Gastroesophageal sphincter (tissue), 3 donors: Measurements from ENCODE around the gene FREM2.

Experiments used
- CTCF ChIP-seq, 4 experiments: fragments of 200-600 bp in 2 of 4; fragments of 450-650 bp in 2 of 4; sonication (generic) in 1 of 4; IDR thresholded peaks; one replicate each; pipeline ENCODE4 v1.5.1; 2017 to 2019; ENCODE audit warnings: antibody characterized with exemption in 4 of 4, mild to moderate bottlenecking in 2 of 4, moderate library complexity in 2 of 4
- EP300 ChIP-seq: sonication (generic); formaldehyde crosslinking; IDR thresholded peaks from one replicate; pipeline ENCODE4 v1.6.1; 2017; ENCODE audit warnings: antibody characterized with exemption, mild to moderate bottlenecking
- POLR2A ChIP-seq, 2 donors: fragments of 450-650 bp; IDR thresholded peaks; one replicate each; pipeline ENCODE4 v1.6.1; 2017; ENCODE audit warnings: antibody characterized with exemption in 2 of 2, mild to moderate bottlenecking in 2 of 2, moderate library complexity in 1 of 2
- POLR2AphosphoS5 ChIP-seq: sonication (generic); formaldehyde crosslinking; IDR thresholded peaks from one replicate; pipeline ENCODE4 v1.6.1; 2017; ENCODE audit warnings: antibody characterized with exemption

GRCh38 chr13:38814331-38814730 lies 127.5 kb downstream of the FREM2 start:
- no peak for TF ChIP-seq POLR2AphosphoS5
- no peak for TF ChIP-seq POLR2A (IDR thresholded peaks at IDR 0.05)
- no peak for TF ChIP-seq CTCF (IDR thresholded peaks at IDR 0.05)
- TF ChIP-seq EP300: no peak
